CD4-positive, alpha-beta T cell (primary cell): ENCODE measurements around the gene TSHZ3. TPM values are rescaled to one million over a fixed set of nuclear protein-coding genes. Genes with fewer than 3 reads are reported as not detected.

Experiments used
- ATAC-seq: fragments of 200-7000 bp; cut with Tn5 transposase; one replicate; pipeline ENCODE4 v1.10.0; 2022; ENCODE audit warnings: mild to moderate bottlenecking; ENCODE audit not compliant: poor library complexity
- CTCF ChIA-PET: fragments of 350-600 bp; sonication (Branson Sonifier 250); formaldehyde crosslinking; loops from one replicate; lab custom pipeline; 2021; ENCODE audit warnings: antibody characterized with exemption, inconsistent platforms; lab: Charles Lee
- POLR2A ChIA-PET: fragments of 350-600 bp; sonication (Branson Sonifier 250); formaldehyde crosslinking; loops from one replicate; lab custom pipeline; 2021; ENCODE audit warnings: antibody characterized with exemption, inconsistent platforms; lab: Charles Lee
- DNase-seq, 14 experiments: peaks; one replicate each; pipeline ENCODE4 v3.0.0-alpha.2; 2013 to 2020; ENCODE audit warnings: mixed read lengths in 2 of 14
- H3K27ac ChIP-seq, 2 donors: one replicate each; pipeline versions ENCODE4 v1.5.1 to v1.7.0; 2013; ENCODE audit warnings: low read length in 2 of 2, low read depth in 1 of 2, mild to moderate bottlenecking in 1 of 2
- H3K27me3 ChIP-seq, 2 experiments: 1 replicate in 1 of 2; 2 replicates in 1 of 2; pipeline versions ENCODE4 v1.6.1 to v1.7.0; 2013; ENCODE audit warnings: low read length in 2 of 2, control low read depth in 1 of 2, mild to moderate bottlenecking in 1 of 2, moderate library complexity in 1 of 2; ENCODE audit not compliant: insufficient read depth in 2 of 2, control insufficient read depth in 1 of 2
- H3K36me3 ChIP-seq: one replicate; pipeline ENCODE4 v1.6.1; 2013; ENCODE audit warnings: low read length, control low read depth; ENCODE audit not compliant: insufficient read depth
- H3K4me1 ChIP-seq: one replicate; pipeline ENCODE4 v1.6.1; 2013; ENCODE audit warnings: low read length, control low read depth; ENCODE audit not compliant: insufficient read depth
- H3K4me3 ChIP-seq: one replicate; pipeline ENCODE4 v1.5.1; 2013; ENCODE audit warnings: mild to moderate bottlenecking, low read length, moderate library complexity
- H3K9me3 ChIP-seq, 2 experiments: 1 replicate in 1 of 2; 2 replicates in 1 of 2; pipeline versions ENCODE4 v1.6.1 to v1.7.0; 2013; ENCODE audit warnings: low read length in 2 of 2, mild to moderate bottlenecking in 2 of 2, control low read depth in 1 of 2, moderate library complexity in 1 of 2; ENCODE audit not compliant: control insufficient read depth in 1 of 2, insufficient read depth in 1 of 2
- H3K27ac Mint-ChIP-seq: one replicate; pipeline ENCODE4 v1.8.0; 2020; ENCODE audit warnings: mixed read lengths
- H3K27me3 Mint-ChIP-seq: one replicate; pipeline ENCODE4 v1.8.0; 2021; ENCODE audit warnings: mixed read lengths
- H3K36me3 Mint-ChIP-seq: one replicate; pipeline ENCODE4 v1.8.0; 2021; ENCODE audit warnings: low read depth, mixed read lengths
- H3K4me1 Mint-ChIP-seq: one replicate; pipeline ENCODE4 v1.8.0; 2021; ENCODE audit warnings: low read depth, mixed read lengths
- H3K4me3 Mint-ChIP-seq: one replicate; pipeline ENCODE4 v1.8.0; 2020; ENCODE audit warnings: mild to moderate bottlenecking, mixed read lengths
- H3K9me3 Mint-ChIP-seq: one replicate; pipeline ENCODE4 v1.8.0; 2020; ENCODE audit warnings: mixed read lengths
- CTCF ChIP-seq: fragments of 200-600 bp; IDR thresholded peaks from one replicate; pipeline ENCODE4 v1.8.0; 2022; ENCODE audit warnings: antibody characterized with exemption, mild to moderate bottlenecking
- intact Hi-C, 2 experiments: fragments of 100-400 bp; cut with DNase I in 1 of 2; cut with micrococcal nuclease in 1 of 2; formaldehyde crosslinking; loops; one replicate each; pipeline versions ENCODE4 v1.15.1 to v1.9.0; 2023 to 2025; cut with DNase I, micrococcal nuclease
- total RNA-seq, 174 experiments: library from RNA in 2 of 174; stranded (reverse) in 2 of 174; gene quantifications; one replicate each; pipeline ENCODE4 v1.2.3 and lab custom pipeline; 2021 to 2026

The TSHZ3 gene
- total RNA-seq, 2 experiments from 2014 or later: 0.38 to 0.61 TPM

DNA sequence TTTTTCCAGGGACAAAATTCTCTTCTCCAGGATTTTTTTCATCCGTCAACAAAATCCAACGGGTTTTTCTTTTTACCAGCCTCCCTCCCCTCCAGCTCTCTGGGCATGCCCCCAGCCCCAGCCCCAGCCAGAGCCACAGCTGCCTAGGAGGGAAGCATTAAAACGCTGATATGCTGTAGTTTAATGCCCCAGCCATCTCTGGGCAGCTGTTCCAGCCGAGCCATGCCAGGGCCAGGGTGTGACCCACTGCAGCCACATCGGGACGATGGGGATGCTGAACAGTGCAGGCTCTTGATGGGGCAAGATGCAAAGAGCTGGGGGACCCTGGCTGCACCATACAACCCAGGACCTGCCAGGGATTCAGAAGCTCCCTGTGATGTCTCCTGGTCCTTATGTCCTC, 32.1 kb downstream of the TSHZ3 start:
- POLR2A ChIA-PET: no interaction called here
- CTCF ChIA-PET: no interaction called here
- ATAC-seq (no peak), DNase-seq (no peak)
- H3K4me1 Mint-ChIP-seq: no peaks in the 10 kb centered on the region
- Histone ChIP-seq H3K27me3 (no peaks in the 10 kb centered on the region), H3K9me3 (no peaks in the 10 kb centered on the region), H3K4me3 (no peak overlapping the region), H3K36me3 (no peaks in the 10 kb centered on the region), H3K4me1 (no peaks in the 10 kb centered on the region), H3K27ac (no peak overlapping the region)
- H3K27me3 Mint-ChIP-seq: peaks cover 11% of the 10 kb centered on the region
- H3K36me3 Mint-ChIP-seq: no peaks in the 10 kb centered on the region
- intact Hi-C loops: no loop called here
- no peak for TF ChIP-seq CTCF
- H3K4me3 Mint-ChIP-seq: no peak overlapping the region
- H3K9me3 Mint-ChIP-seq: no peaks in the 10 kb centered on the region
- no peak overlapping the region for H3K27ac Mint-ChIP-seq

- H3K27ac ChIP-seq: no peak overlapping the region
- H3K27me3 Mint-ChIP-seq: peaks cover 11% of the 10 kb centered on the region
- intact Hi-C loops: no loop called here
- H3K4me3 ChIP-seq: no peak overlapping the region
- no peaks in the 10 kb centered on the region for H3K4me1 Mint-ChIP-seq
- CTCF ChIA-PET: no interaction called here
- ATAC-seq (no peak), DNase-seq (peak in 1 of 14 experiments; percentile 20)
- no peaks in the 10 kb centered on the region for H3K4me1 ChIP-seq
- POLR2A ChIA-PET: no interaction called here
- H3K36me3 ChIP-seq: no peaks in the 10 kb centered on the region
- H3K9me3 Mint-ChIP-seq: no peaks in the 10 kb centered on the region
- TF ChIP-seq CTCF: no peak
- no peaks in the 10 kb centered on the region for H3K9me3 ChIP-seq
- H3K27ac Mint-ChIP-seq: no peak overlapping the region
- H3K4me3 Mint-ChIP-seq: no peak overlapping the region
- H3K36me3 Mint-ChIP-seq: no peaks in the 10 kb centered on the region
- no peaks in the 10 kb centered on the region for H3K27me3 ChIP-seq
Observed at GRCh38 chr19:31316201-31316951, 32.9 kb downstream of the TSHZ3 start.

DNA sequence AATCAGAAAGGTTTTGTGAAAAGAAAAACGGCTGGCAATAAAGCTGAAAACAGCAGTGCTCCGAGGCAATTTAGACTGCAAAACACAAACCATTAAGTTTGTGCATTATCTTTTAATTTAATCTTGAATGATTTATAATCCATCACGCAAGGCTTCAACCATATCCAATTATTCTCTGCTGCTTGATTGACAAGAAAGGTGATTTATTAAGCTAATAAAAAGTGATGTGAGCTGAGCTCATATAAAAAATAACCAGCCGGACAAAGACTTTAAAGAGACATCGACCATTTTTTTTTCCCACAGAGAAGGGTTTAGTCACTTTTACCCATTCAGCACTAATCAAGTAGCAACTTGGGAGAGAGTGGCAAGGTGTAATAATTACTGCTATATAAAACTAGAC, 33.6 kb downstream of the TSHZ3 start:
- no peak overlapping the region for H3K4me3 ChIP-seq

More for the DNA sequence above, 33.6 kb downstream of the TSHZ3 start:
- no peaks in the 10 kb centered on the region for H3K36me3 Mint-ChIP-seq
- peaks cover 11% of the 10 kb centered on the region for H3K27me3 Mint-ChIP-seq
- intact Hi-C loops: no loop called here
- H3K9me3 Mint-ChIP-seq: no peaks in the 10 kb centered on the region
- H3K9me3 ChIP-seq: no peaks in the 10 kb centered on the region
- ChIA-PET CTCF (no interaction called here), POLR2A (no interaction called here)
- no peak overlapping the region for H3K4me3 Mint-ChIP-seq
- TF ChIP-seq CTCF: no peak
- H3K36me3 ChIP-seq: no peaks in the 10 kb centered on the region
- H3K27ac ChIP-seq: no peak overlapping the region
- no peaks in the 10 kb centered on the region for H3K4me1 ChIP-seq
- no peak overlapping the region for H3K27ac Mint-ChIP-seq
- no peaks in the 10 kb centered on the region for H3K4me1 Mint-ChIP-seq
- DNase-seq (no peak), ATAC-seq (no peak)
- H3K27me3 ChIP-seq: no peaks in the 10 kb centered on the region
